ENCODE results near the gene C22orf23. TPM values are rescaled to one million over a fixed set of nuclear protein-coding genes. Genes with fewer than 3 reads are reported as not detected.

C22orf23 gene
- total RNA-seq = under 1 TPM in 2 of 4 donors, not detected in 2; 0.31 to 0.40 TPM

GRCh38 chr22:37953437-37954179, at the start of gene C22orf23, which contains the start of gene POLR2F:
Gene C22orf23, minus strand, starts transcription at chr22:37953601. Its CDS starts 452 bp downstream, at chr22:37953149.
Gene POLR2F, plus strand, starts transcription at chr22:37953699. Its CDS starts 89 bp downstream, at chr22:37953788.
- WGBS, 2 donors (ENCODE audit: low coverage in 1 of 2) = 0 to 3% methylated on average over 6 to 27 of the region's 52 CpGs
- Histone ChIP-seq H3K27ac (peak within 1 kb of the TSS; percentile 7 to 87 (median 86)), H3K4me1 (peaks cover 0 to 34% (median 8%) of the 10 kb centered on the region in 3 donors), H3K36me3 (peaks cover 0 to 30% of the 10 kb centered on the region in 2 donors), H3K27me3 (no peaks in the 10 kb centered on the region), H3K9me3 (no peaks in the 10 kb centered on the region), H3K4me3 (peak within 1 kb of the TSS; percentile 63 to 98)
- TF ChIP-seq EP300 (IDR thresholded peaks at IDR 0.05) (no peak), POLR2AphosphoS5 (IDR thresholded peaks at IDR 0.05) (peak; percentile 78), POLR2A (IDR thresholded peaks at IDR 0.05) (peak; percentile 47 to 62), CTCF (IDR thresholded peaks at IDR 0.05) (peak in 1 of 4 experiments; percentile 27)
- ATAC-seq = peak; percentile 96

GRCh38 chr22:37999640-38000272, 46.4 kb upstream of the C22orf23 start:
- ATAC-seq = peak; percentile 43
- no peaks in the 10 kb centered on the region for H3K9me3 ChIP-seq
- H3K27me3 ChIP-seq = no peaks in the 10 kb centered on the region
- WGBS, 2 donors (ENCODE audit: low coverage in 1 of 2) = 82 to 87% methylated on average over 2 to 3 of the region's 16 CpGs
- H3K4me1 ChIP-seq = peaks cover 0 to 24% (median 0%) of the 10 kb centered on the region in 3 donors
- TF ChIP-seq POLR2AphosphoS5 (IDR thresholded peaks at IDR 0.05) = peak; percentile 38
- no peak for TF ChIP-seq EP300 (IDR thresholded peaks at IDR 0.05)
- H3K36me3 ChIP-seq = no peaks in the 10 kb centered on the region
- H3K27ac ChIP-seq = peak overlapping the region in 3 of 4 donors; percentile 60 to 71 (median 69)
- H3K4me3 ChIP-seq = no peak overlapping the region

GRCh38 chr22:37999236-37999635, 45.8 kb upstream of the C22orf23 start:
- Histone ChIP-seq H3K27ac (peak overlapping the region in 3 of 4 donors; percentile 60 to 71 (median 69)), H3K4me3 (no peak overlapping the region), H3K27me3 (no peaks in the 10 kb centered on the region), H3K9me3 (no peaks in the 10 kb centered on the region), H3K4me1 (peaks cover 0 to 24% (median 0%) of the 10 kb centered on the region in 3 donors), H3K36me3 (no peaks in the 10 kb centered on the region)
- TF ChIP-seq EP300 (IDR thresholded peaks at IDR 0.05) = no peak
- TF ChIP-seq POLR2AphosphoS5 (IDR thresholded peaks at IDR 0.05) = no peak
- WGBS, 2 donors (ENCODE audit: low coverage in 1 of 2) = 100% methylated on average over 1 of the region's 10 CpGs; no CpG with 5 or more reads in 1 of the 2 donors
- ATAC-seq = no peak

GRCh38 chr22:37998543-37998942, 45.1 kb upstream of the C22orf23 start:
- TF ChIP-seq POLR2A (IDR thresholded peaks at IDR 0.05) = no peak
- TF ChIP-seq POLR2AphosphoS5 (IDR thresholded peaks at IDR 0.05) = no peak
- no peak for TF ChIP-seq EP300 (IDR thresholded peaks at IDR 0.05)
- no peak for TF ChIP-seq CTCF (IDR thresholded peaks at IDR 0.05)
- Histone ChIP-seq H3K27ac (peak overlapping the region in 3 of 4 donors; percentile 60 to 71 (median 69)), H3K36me3 (no peaks in the 10 kb centered on the region), H3K4me1 (peaks cover 0 to 24% (median 0%) of the 10 kb centered on the region in 3 donors), H3K9me3 (no peaks in the 10 kb centered on the region), H3K4me3 (no peak overlapping the region), H3K27me3 (no peaks in the 10 kb centered on the region)
- no peak for ATAC-seq
- 67% methylated on average over 3 of the region's 7 CpGs; no CpG with 5 or more reads in 1 of the 2 donors for WGBS, 2 donors (ENCODE audit: low coverage in 1 of 2)

GRCh38 chr22:37996515-37997246, 43.3 kb upstream of the C22orf23 start:
- ATAC-seq = no peak
- Histone ChIP-seq H3K27ac (peak overlapping the region in 2 of 4 donors; percentile 44 to 71), H3K27me3 (no peaks in the 10 kb centered on the region), H3K9me3 (no peaks in the 10 kb centered on the region), H3K4me1 (peaks cover 0 to 24% (median 0%) of the 10 kb centered on the region in 3 donors), H3K4me3 (no peak overlapping the region), H3K36me3 (peaks cover 0 to 3% of the 10 kb centered on the region in 2 donors)
- TF ChIP-seq EP300 (IDR thresholded peaks at IDR 0.05) (no peak), POLR2AphosphoS5 (IDR thresholded peaks at IDR 0.05) (no peak), POLR2A (IDR thresholded peaks at IDR 0.05) (no peak), CTCF (IDR thresholded peaks at IDR 0.05) (no peak)
- 80 to 84% methylated on average over 1 to 6 of the region's 8 CpGs for WGBS, 2 donors (ENCODE audit: low coverage in 1 of 2)
